Body of pancreas (tissue), 4 donors: ENCODE data around the gene RECQL5. TPM values are rescaled to one million over a fixed set of nuclear protein-coding genes. Genes with fewer than 3 reads are reported as not detected.

ENCODE experiments used
- ATAC-seq: fragments of 150-250 bp; one replicate; pipeline ENCODE4 v1.9.1; 2016
- DNase-seq, 4 donors: peaks; one replicate each; pipeline ENCODE4 v3.0.0-alpha.2; 2019
- H3K27ac ChIP-seq, 4 donors: fragments of 200-600 bp; sonication (generic); 1 replicate in 3 of 4; 2 replicates in 1 of 4; pipeline versions ENCODE4 v1.5.1 to v1.6.1; 2016 to 2019; ENCODE audit warnings: mild to moderate bottlenecking in 1 of 4, mixed read lengths in 1 of 4, moderate library complexity in 1 of 4
- H3K27me3 ChIP-seq, 2 donors: fragments of 200-600 bp; sonication (generic); one replicate each; pipeline ENCODE4 v1.6.0; 2016; ENCODE audit warnings: mild to moderate bottlenecking in 1 of 2
- H3K36me3 ChIP-seq, 2 donors: fragments of 200-600 bp; sonication (generic); replicated peaks in 1 of 2; 2 replicates each; pipeline ENCODE4 v1.5.1; 2016; ENCODE audit warnings: low read depth in 2 of 2; ENCODE audit not compliant: insufficient read depth in 1 of 2
- H3K4me1 ChIP-seq: fragments of 200-600 bp; sonication (generic); one replicate; pipeline ENCODE4 v1.6.0; 2016
- H3K4me3 ChIP-seq, 2 donors: fragments of 200-600 bp; sonication (generic); 1 replicate in 1 of 2; 2 replicates in 1 of 2; pipeline ENCODE4 v1.5.1; 2016 to 2019
- H3K9me3 ChIP-seq, 3 donors: fragments of 200-600 bp; sonication (generic); 1 replicate in 2 of 3; 2 replicates in 1 of 3; pipeline ENCODE4 v1.5.1; 2016
- CTCF ChIP-seq, 7 experiments: fragments of 450-650 bp in 4 of 7; fragments of 200-600 bp in 3 of 7; sonication (generic) in 3 of 7; IDR thresholded peaks; one replicate each; pipeline ENCODE4 v1.5.1; 2016 to 2019; ENCODE audit warnings: antibody characterized with exemption in 7 of 7
- POLR2A ChIP-seq, 3 donors: fragments of 450-650 bp; IDR thresholded peaks; one replicate each; pipeline ENCODE4 v1.6.1; 2016; ENCODE audit warnings: antibody characterized with exemption in 3 of 3, mild to moderate bottlenecking in 2 of 3
- WGBS, 2 donors: methylation state at CpG; one replicate each; pipeline ENCODE4 v1.1.5; 2017; 5-methylcytosine and 5-hydroxymethylcytosine counted together
- intact Hi-C: fragments of 100-400 bp; cut with DNase I; formaldehyde crosslinking; loops from one replicate; pipeline ENCODE4 v1.15.1; 2023
- total RNA-seq, 2 donors: library from RNA; depleted of rRNA; stranded (reverse); fragments of >200 nt; gene quantifications; one replicate each; pipeline ENCODE4 v1.1.0, GENCODE V29; 2016

RECQL5 gene
- total RNA-seq, 2 donors from 2014 or later, result 8.6 to 38.6 TPM

GRCh38 chr17:75665981-75666380, 973 bp downstream of the RECQL5 start:
- Histone ChIP-seq H3K4me3 (no peak overlapping the region), H3K4me1 (peaks cover 22% of the 10 kb centered on the region), H3K36me3 (peaks cover 5 to 24% of the 10 kb centered on the region in 2 donors), H3K9me3 (no peaks in the 10 kb centered on the region), H3K27me3 (no peaks in the 10 kb centered on the region), H3K27ac (no peak overlapping the region)
- TF ChIP-seq CTCF (IDR thresholded peaks at IDR 0.05) (no peak), POLR2A (IDR thresholded peaks at IDR 0.05) (no peak)
- 73 to 77% methylated on average over 10 of the region's 10 CpGs for WGBS, 2 donors
- intact Hi-C loops, result no loop called here
- ATAC-seq, result no peak
- DNase-seq, result no peak

- WGBS, 2 donors, result 79 to 80% methylated on average over 3 of the region's 3 CpGs
- Histone ChIP-seq H3K27ac (no peak overlapping the region), H3K4me1 (peaks cover 19% of the 10 kb centered on the region), H3K36me3 (peaks cover 5 to 15% of the 10 kb centered on the region in 2 donors), H3K9me3 (no peaks in the 10 kb centered on the region), H3K4me3 (no peak overlapping the region), H3K27me3 (no peaks in the 10 kb centered on the region)
- TF ChIP-seq POLR2A (IDR thresholded peaks at IDR 0.05) (no peak), CTCF (IDR thresholded peaks at IDR 0.05) (no peak)
- DNase-seq, result no peak
- ATAC-seq, result no peak
- intact Hi-C loops, result no loop called here
Observed at GRCh38 chr17:75664099-75664549, 2.8 kb downstream of the RECQL5 start.

- H3K9me3 ChIP-seq, result no peaks in the 10 kb centered on the region
- no peaks in the 10 kb centered on the region for H3K27me3 ChIP-seq
- DNase-seq (no peak), ATAC-seq (no peak)
- WGBS, 2 donors, result 95 to 96% methylated on average over 8 to 9 of the region's 9 CpGs
- intact Hi-C loops, result no loop called here
- TF ChIP-seq CTCF (IDR thresholded peaks at IDR 0.05) (no peak), POLR2A (IDR thresholded peaks at IDR 0.05) (no peak)
- H3K4me1 ChIP-seq, result peaks cover 8% of the 10 kb centered on the region
- no peak overlapping the region for H3K4me3 ChIP-seq
- H3K27ac ChIP-seq, result no peak overlapping the region
- peaks cover 5 to 17% of the 10 kb centered on the region in 2 donors for H3K36me3 ChIP-seq
Observed at GRCh38 chr17:75662511-75662910, 4.4 kb downstream of the RECQL5 start.

- intact Hi-C loops, result no loop called here
- H3K4me1 ChIP-seq, result peaks cover 8% of the 10 kb centered on the region
- ATAC-seq, result no peak
- H3K9me3 ChIP-seq, result no peaks in the 10 kb centered on the region
- peaks cover 5 to 17% of the 10 kb centered on the region in 2 donors for H3K36me3 ChIP-seq
- no peak overlapping the region for H3K27ac ChIP-seq
- H3K27me3 ChIP-seq, result no peaks in the 10 kb centered on the region
- 86 to 98% methylated on average over 4 of the region's 4 CpGs for WGBS, 2 donors
- TF ChIP-seq POLR2A (IDR thresholded peaks at IDR 0.05), result no peak
- TF ChIP-seq CTCF (IDR thresholded peaks at IDR 0.05), result no peak
- no peak overlapping the region for H3K4me3 ChIP-seq
- DNase-seq, result no peak
Observed at GRCh38 chr17:75661531-75661930, 5.4 kb downstream of the RECQL5 start.

GRCh38 chr17:75658237-75658636, 8.7 kb downstream of the RECQL5 start:
- Histone ChIP-seq H3K4me1 (no peaks in the 10 kb centered on the region), H3K4me3 (no peak overlapping the region), H3K9me3 (no peaks in the 10 kb centered on the region), H3K27ac (no peak overlapping the region), H3K36me3 (peaks cover 5 to 17% of the 10 kb centered on the region in 2 donors), H3K27me3 (no peaks in the 10 kb centered on the region)
- TF ChIP-seq POLR2A (IDR thresholded peaks at IDR 0.05) (no peak), CTCF (IDR thresholded peaks at IDR 0.05) (no peak)
- intact Hi-C loops, result no loop called here
- ATAC-seq (no peak), DNase-seq (no peak)
- WGBS, 2 donors, result 66 to 91% methylated on average over 5 of the region's 5 CpGs
